CD4-positive, alpha-beta T cell treated with Interleukin-2 at 100 ng/mL for 4 hours (primary cell): ENCODE results near the gene ECM1.

ENCODE experiments used
- DNase-seq: peaks from one replicate; pipeline ENCODE4 v3.0.0-alpha.2; 2020; ENCODE audit warnings: low spot score

The ECM1 gene

DNA sequence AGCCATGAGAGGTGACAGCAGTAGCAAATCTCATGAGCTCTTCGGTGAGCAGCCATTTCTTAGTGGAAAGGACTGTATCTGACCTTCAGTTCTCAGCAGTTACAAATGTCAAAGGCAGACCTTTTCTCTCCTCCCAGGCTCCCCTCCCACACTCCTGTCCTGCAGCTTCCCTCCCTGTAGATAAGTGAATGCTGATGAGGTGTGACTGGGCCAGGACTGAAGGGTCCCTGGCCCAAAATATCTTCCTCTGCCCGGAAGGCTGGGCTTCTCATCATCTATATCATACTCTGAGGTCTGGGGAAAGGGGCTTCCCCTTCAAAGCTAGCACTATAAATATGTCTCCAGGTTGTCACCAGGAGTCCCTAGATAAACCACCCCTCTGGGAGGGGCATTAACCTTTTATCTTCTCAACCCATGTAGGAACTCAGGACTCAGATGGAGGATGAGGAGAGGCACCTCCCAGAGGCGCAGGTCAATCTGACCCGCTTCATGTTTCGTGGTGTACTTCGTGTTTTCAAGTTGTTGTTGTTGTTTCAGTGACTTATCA is 37.6 kb downstream of the ECM1 start:
- DNase-seq, result no peak

DNA sequence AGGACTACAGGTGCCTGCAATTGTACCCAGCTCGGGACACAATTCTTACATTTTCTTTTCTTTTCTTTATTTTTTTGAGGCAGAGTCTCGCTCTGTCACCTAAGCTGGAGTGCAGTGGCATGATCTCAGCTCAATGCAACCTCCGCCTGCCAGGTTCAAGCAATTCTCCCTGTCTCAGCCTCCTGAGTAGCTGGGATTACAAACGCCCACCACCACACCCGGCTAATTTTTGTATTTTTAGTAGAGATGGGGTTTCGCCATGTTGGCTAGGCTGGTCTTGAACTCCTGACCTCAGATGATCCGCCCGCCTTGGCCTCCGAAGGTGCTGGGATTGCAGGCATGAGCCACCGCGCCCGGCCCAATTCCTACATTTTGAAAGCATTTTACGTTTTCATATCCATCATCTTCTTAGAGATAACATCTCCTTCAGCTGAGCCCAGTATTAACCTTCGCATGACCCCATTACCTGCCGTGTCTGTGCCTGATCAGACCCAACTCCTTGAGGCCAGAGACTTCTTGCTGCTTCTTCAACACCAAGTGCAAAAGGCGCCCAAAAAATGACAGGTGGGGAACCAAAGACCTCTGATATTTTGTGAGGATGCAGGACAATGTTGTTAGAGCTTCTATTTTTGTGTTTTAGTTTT is 38.5 kb downstream of the ECM1 start:
- DNase-seq, result no peak

DNA sequence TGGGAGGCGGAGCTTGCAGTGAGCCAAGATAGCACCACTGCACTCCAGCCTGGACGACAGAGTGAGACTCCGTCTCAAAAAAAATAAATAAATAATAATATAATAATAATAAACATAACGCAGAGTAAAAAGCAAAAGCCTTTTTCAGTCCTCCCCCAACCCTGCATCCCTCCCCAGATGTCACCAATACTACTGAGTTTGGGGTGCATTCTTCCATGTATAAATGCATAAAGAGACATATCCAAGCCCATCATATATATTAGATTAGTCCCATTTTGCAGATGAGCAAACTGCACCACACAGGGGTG is 40.4 kb downstream of the ECM1 start:
- DNase-seq, result no peak

DNA sequence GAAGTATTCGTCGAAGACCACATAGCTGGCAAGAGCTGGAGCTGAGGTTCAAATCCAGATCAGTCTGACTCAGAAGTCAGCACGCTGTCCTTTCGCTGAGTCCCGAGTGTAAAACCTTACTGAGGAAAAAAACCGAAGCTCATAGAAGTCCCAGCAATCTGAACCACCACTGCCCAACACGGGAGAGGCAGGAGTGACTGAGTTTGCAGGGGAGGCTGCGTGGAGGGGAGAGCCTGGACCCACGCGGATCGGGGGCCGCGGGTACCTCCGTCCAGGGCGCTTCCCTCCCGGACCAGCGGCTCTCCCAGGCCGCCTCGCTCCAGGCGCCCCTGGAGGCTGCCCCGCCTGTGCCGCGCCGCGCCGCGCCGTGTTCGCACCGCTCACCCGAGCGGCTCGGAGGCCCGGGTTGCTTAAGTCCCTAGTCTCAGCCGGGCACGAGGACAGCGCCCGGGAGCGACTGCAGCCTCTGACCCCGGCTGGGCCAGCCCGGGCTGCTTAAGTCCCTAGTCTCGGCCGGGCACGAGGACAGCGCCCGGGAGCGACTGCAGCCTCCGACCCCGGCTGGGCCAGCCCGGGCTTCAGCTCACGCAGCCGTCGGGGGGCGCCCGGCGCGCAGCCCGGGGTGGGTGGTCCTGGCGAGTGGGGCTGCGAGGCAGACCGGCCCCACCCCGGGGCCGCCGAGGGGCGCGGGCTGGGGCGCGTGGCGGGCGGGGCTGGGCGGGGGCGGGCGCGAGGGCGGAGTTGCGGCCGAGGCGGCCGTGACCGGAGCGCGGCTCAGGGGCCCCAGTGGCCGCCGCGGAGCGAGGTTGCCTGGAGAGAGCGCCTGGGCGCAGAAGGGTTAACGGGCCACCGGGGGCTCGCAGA is 41.0 kb downstream of the ECM1 start, which contains the start of gene ADAMTSL4:
ADAMTSL4 (plus strand) TSS at position 777 of the 864 bp plus-strand sequence. CDS start 2,881 bp downstream, outside the sequence.
- DNase-seq, result no peak

DNA sequence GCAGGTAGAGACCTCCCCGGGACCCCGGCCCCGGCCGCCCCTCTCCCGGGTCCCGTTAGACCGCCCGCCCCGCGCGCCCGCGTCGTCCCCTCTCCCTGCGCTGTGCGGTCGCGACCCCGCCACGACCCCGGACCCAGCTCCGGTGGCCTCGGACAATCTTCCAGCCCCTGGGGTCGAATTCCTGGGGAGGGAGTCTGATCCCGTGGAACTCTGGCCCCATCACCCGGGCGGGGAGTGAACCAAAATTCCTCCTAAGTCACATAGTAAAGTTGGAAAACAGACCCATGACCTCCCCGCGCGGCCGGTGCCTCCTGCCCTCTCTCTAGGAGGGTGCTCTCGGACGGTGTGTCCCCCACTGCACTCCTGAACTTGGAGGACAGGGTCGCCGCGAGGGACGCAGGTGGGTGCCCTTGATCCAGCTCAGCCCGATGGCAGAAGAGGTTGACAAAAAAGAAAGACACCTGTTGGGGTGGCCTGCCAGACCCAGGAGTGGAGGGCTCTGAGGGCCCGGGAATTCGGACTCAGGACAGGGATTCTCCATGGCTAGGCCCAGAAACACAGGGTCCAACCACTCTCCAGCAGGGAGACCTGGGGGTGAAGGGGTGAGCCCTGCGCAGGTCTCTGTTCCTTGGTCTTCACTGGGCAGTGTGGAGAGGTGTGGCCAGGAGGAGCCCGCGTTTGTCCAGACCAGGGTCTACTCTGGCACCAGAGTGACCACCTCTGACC is 41.8 kb downstream of the ECM1 start:
- no peak for DNase-seq

DNA sequence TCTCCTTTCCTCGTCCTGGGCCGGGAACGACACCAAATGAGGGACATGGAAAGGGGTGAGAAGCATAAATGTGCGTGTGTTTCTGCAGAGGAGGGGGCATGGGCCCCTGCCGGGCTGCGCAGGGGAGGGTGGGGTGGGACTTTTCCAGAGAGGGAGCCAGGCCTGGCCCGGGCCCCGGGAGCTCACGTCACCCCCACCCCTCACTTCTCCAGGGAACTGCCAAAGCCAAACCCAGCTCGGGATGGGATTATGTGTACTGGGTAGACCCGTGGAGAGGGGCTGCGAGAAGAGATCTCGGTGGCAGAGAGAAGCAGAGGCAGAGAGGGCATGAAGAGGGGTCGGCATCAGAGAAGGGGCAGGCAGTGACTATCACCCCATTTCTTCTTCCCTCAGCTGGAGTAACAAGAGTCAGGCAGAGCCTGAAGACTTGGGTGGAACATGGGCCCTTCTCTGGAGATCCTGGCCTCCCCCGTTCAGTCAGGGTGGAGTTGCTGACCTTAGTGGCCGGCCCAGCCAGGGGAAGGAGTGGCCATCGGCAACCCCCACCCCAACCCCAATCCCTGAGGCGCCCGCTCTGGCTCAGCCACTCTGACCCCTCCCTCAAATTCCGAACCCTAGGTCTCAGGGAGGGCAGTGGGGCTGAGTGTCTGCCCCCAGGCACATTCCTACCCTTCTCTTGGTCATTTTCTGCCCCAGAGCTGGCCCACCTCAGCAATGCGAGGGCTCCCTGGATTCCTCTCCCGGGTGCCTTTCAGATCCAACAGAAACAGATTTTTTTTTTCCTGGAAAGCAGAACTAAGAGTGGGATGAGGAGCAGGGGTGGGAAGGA is 42.5 kb downstream of the ECM1 start:
- DNase-seq, result no peak

DNA sequence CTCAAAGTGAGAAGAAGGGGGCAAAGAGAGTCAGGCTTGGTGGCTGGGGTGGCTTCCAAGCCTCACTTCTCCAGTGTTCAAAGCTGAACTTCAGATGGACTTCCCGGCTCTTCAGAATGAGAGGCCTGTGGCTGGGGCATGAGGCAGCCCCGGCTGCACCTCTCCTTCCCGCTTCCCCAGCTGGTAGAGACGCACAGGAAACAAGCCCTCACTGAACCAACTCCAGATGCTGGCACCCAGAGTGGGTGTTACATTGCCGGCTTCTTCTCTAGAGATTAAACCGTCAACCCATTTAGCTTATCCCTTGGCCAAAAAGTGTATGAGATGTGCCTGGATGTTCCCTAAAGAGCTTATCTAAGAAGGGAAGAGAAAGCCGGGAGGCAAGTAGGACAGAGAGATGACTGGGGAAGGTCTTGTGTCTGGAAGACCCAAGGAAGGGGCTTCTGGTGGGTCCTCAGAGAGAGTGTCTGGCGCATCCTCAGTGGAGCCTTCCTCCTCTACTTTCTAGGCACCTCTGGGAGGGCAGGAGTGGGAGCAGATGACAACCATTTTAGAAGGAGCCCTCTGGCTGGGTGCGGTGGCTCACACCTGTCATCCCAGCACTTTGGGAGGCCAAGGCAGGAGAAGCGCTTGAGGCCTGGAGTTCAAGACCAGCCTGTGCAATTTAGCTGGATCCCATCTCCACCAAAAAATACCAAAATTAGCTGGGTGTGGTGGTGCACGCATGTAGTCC is 43.3 kb downstream of the ECM1 start:
- DNase-seq, result no peak

DNA sequence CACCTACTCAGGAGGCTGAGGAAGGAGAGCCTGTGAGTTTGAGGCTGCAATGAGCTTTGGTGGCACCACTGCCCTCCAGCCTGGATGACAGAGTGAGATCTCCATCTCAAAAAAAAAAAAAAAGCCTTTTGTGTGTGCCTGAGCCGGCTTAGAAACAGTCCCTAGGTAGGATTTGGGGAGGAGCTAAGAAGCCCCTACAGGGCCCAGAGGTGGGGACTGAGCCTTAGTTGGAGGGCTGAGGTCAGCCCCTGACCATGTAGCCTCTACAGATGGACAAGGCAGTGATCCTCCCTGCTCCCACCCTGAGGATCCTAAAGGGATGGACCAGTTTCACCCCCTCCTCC is 43.8 kb downstream of the ECM1 start:
- DNase-seq, result no peak

DNA sequence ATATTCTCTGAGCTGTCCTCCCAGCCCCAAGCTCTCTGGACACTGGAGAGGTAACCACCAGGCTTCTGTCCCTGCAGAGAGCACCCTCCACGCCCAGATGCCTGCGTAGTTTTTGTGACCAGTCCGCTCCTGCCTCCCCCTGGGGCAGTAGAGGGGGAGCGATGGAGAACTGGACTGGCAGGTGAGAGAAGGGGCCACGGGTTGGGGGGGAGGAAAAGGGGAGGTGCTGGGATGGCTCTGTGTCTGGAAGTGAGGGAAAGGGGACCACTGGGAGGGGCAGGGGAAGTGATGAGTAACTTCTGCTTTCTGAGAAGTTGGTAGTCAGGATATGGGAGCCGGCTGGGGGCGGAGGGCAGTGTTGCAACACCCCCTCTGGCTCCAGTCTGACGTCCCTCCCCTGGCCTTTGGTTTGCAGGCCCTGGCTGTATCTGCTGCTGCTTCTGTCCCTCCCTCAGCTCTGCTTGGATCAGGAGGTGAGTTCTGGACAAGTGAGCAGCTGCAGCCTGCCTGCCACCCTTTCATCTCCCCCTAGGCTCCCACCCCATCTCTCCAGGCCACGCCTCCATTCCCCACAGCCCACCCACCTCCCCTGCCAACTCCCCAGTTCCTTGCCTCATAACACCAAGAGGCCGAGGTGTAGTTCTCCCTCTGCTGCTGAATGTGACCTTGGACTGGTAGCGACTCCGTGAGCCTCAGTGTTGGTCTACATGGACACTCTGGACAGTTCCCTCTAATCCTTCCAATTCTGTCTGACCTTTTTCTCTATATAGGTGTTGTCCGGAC is 44.4 kb downstream of the ECM1 start:
- DNase-seq, result peak; percentile 28

DNA sequence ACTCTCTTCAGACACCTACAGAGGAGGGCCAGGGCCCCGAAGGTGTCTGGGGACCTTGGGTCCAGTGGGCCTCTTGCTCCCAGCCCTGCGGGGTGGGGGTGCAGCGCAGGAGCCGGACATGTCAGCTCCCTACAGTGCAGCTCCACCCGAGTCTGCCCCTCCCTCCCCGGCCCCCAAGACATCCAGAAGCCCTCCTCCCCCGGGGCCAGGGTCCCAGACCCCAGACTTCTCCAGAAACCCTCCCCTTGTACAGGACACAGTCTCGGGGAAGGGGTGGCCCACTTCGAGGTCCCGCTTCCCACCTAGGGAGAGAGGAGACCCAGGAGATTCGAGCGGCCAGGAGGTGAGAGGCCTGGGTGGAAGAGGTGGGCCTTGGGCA is 45.0 kb downstream of the ECM1 start:
- DNase-seq, result no peak

DNA sequence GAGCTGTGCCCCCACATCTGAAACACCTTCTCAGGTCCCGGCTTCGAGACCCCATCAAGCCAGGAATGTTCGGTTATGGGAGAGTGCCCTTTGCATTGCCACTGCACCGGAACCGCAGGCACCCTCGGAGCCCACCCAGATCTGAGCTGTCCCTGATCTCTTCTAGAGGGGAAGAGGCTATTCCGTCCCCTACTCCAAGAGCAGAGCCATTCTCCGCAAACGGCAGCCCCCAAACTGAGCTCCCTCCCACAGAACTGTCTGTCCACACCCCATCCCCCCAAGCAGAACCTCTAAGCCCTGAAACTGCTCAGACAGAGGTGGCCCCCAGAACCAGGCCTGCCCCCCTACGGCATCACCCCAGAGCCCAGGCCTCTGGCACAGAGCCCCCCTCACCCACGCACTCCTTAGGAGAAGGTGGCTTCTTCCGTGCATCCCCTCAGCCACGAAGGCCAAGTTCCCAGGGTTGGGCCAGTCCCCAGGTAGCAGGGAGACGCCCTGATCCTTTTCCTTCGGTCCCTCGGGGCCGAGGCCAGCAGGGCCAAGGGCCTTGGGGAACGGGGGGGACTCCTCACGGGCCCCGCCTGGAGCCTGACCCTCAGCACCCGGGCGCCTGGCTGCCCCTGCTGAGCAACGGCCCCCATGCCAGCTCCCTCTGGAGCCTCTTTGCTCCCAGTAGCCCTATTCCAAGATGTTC is 45.6 kb downstream of the ECM1 start:
- no peak for DNase-seq

DNA sequence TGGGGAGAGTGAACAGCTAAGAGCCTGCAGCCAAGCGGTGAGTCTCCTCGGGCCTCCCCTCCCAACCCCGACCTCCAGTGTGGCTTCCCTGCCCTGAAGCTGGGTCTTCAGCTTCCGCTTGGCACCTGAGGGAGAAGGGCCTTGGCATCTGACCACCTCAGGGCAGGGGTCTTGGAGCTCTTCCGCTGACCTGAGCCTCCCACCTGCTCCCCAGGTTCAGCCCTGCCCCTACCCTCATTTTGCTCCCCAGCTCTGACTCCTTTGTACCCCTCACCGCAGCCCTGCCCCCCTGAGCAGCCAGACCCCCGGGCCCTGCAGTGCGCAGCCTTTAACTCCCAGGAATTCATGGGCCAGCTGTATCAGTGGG is 46.2 kb downstream of the ECM1 start:
- DNase-seq, result no peak

DNA sequence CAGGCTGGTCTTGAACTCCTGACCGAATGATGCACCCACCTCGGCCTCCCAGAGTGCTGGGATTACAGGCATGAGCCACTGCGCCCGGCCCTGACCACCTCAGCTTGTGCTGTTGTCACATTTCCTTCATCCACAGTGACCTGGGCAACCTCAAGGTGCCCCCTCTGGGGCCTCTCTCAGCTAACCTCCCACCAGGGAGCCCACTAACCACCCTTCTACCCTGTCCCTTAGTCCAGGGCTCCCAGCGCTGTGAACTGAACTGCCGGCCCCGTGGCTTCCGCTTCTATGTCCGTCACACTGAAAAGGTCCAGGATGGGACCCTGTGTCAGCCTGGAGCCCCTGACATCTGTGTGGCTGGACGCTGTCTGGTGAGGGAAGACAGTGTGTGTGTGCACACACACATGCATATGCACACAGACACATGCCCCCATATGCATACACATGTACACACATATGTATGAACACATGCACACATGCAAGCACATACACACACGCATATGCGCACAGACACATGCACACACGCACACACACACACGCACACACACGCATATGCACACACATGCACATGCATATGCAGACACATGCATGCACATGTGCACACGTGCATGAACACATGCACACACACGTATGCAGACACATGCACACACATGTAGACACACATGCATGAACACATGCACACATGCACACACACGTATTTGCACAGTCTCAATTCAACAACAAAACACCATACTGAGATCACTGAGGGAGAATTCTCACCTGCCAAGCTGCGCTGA is 47.5 kb downstream of the ECM1 start:
- DNase-seq, result no peak

DNA sequence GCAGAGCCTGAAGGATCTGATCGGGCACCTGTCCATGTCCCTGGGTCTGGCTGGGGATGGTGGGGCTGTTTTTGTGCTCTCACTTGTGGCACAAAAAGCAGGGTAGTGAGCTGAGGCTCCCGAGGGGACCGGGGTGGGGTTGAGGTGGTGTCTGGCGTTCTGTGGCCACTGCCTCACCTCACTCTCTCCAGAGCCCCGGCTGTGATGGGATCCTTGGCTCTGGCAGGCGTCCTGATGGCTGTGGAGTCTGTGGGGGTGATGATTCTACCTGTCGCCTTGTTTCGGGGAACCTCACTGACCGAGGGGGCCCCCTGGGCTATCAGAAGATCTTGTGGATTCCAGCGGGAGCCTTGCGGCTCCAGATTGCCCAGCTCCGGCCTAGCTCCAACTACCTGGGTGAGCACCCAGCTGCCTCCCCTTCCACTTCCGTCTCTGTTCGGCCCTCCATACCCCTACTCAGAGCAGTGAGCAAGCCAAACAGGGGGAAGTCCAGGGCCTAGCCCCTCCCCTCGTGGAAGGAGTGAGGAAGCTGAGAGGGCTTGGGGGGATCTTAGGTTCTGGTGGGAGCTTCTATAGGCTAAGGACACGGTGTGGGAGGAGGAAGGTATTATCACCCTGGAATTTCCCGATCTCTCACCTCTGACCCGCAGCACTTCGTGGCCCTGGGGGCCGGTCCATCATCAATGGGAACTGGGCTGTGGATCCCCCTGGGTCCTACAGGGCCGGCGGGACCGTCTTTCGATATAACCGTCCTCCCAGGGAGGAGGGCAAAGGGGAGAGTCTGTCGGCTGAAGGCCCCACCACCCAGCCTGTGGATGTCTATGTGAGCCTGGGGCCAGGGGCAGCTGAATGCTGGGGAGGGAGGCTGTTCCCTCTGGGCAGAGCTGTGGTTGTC is 48.3 kb downstream of the ECM1 start:
- DNase-seq, result no peak

DNA sequence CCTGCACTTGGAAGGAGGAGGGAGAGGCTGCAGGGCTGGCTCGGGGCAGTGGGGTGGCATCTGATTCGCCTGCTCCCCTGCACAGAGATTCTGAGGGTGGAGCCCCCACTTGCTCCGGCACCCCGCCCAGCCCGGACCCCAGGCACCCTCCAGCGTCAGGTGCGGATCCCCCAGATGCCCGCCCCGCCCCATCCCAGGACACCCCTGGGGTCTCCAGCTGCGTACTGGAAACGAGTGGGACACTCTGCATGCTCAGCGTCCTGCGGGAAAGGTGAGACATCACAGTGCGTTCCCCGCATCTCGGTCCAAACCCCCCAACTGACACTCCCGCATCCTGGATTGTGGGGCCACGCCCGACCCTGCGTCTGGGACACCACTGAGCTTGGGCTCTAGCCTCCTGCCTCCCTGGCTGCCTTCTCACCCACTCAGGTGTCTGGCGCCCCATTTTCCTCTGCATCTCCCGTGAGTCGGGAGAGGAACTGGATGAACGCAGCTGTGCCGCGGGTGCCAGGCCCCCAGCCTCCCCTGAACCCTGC is 49.2 kb downstream of the ECM1 start:
- no peak for DNase-seq

DNA sequence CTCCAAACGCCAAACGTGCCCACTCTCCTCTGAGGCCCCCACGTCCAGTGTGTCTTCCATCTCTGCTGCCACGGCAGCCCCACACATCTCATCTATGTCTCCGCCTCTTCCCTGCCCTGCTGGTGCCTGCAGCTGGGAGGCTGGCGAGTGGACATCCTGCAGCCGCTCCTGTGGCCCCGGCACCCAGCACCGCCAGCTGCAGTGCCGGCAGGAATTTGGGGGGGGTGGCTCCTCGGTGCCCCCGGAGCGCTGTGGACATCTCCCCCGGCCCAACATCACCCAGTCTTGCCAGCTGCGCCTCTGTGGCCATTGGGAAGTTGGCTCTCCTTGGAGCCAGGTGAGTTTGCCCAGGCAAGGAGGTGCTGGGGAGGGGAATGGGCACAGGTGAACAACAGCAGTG is 49.9 kb downstream of the ECM1 start:
- no peak for DNase-seq

DNA sequence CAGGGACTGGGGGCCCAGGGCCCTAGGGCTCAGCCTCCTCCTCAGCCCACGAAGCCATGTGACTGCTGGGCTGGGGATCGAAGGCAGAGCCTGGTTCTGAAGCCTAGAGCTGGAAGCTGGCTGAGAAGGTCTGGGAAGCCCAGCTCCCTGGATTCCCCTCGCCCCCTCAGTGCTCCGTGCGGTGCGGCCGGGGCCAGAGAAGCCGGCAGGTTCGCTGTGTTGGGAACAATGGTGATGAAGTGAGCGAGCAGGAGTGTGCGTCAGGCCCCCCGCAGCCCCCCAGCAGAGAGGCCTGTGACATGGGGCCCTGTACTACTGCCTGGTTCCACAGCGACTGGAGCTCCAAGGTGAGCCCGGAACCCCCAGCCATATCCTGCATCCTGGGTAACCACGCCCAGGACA is 50.4 kb downstream of the ECM1 start:
- no peak for DNase-seq
